Tibial nerve (tissue), 4 donors: ENCODE data around the gene GDI1. TPM values are rescaled to one million over a fixed set of nuclear protein-coding genes. Genes with fewer than 3 reads are reported as not detected.

Experiments
- DNase-seq, 2 donors: peaks; one replicate each; pipeline ENCODE4 v3.0.0-alpha.2; 2019; ENCODE audit warnings: low spot score in 2 of 2
- H3K27ac ChIP-seq, 4 donors: fragments of 200-600 bp; sonication (generic) in 3 of 4; one replicate each; pipeline ENCODE4 v1.5.1; 2017 to 2019; ENCODE audit warnings: mild to moderate bottlenecking in 1 of 4
- H3K27me3 ChIP-seq, 2 donors: fragments of 200-600 bp; sonication (generic) in 1 of 2; one replicate each; pipeline versions ENCODE4 v1.5.1 to v1.6.0; 2017 to 2019
- H3K36me3 ChIP-seq, 3 donors: fragments of 200-600 bp; sonication (generic); one replicate each; pipeline ENCODE4 v1.5.1; 2018 to 2019
- H3K4me1 ChIP-seq, 4 donors: fragments of 200-600 bp; sonication (generic) in 3 of 4; one replicate each; pipeline ENCODE4 v1.5.1; 2017 to 2019
- H3K4me3 ChIP-seq, 4 donors: fragments of 200-600 bp; sonication (generic) in 3 of 4; one replicate each; pipeline ENCODE4 v1.5.1; 2017 to 2019; ENCODE audit warnings: mild to moderate bottlenecking in 1 of 4, moderate library complexity in 1 of 4
- H3K9me3 ChIP-seq, 4 donors: fragments of 200-600 bp; sonication (generic) in 3 of 4; one replicate each; pipeline ENCODE4 v1.5.1; 2017 to 2019
- CTCF ChIP-seq, 5 experiments: fragments of 200-600 bp in 3 of 5; fragments of 450-650 bp in 2 of 5; sonication (generic) in 3 of 5; IDR thresholded peaks; one replicate each; pipeline ENCODE4 v1.5.1; 2016 to 2019; ENCODE audit warnings: antibody characterized with exemption in 5 of 5, mild to moderate bottlenecking in 3 of 5, moderate library complexity in 2 of 5
- EP300 ChIP-seq, 2 donors: sonication (generic); formaldehyde crosslinking; IDR thresholded peaks; one replicate each; pipeline ENCODE4 v1.6.1; 2017; ENCODE audit warnings: antibody characterized with exemption in 2 of 2, mild to moderate bottlenecking in 1 of 2
- POLR2A ChIP-seq, 2 donors: fragments of 450-650 bp; IDR thresholded peaks; one replicate each; pipeline ENCODE4 v1.6.1; 2017; ENCODE audit warnings: antibody characterized with exemption in 2 of 2, mild to moderate bottlenecking in 2 of 2, moderate library complexity in 2 of 2
- WGBS, 2 donors: methylation state at CpG; one replicate each; pipeline ENCODE4 v1.1.5; 2018; 5-methylcytosine and 5-hydroxymethylcytosine counted together
- total RNA-seq, 4 donors: library from RNA; depleted of rRNA; stranded (reverse); fragments of >200 nt; gene quantifications; one replicate each; pipeline ENCODE4 v1.1.0, GENCODE V29; 2016

The GDI1 gene
- total RNA-seq, 4 donors from 2014 or later: 114 to 179 (median 152) TPM

- peaks cover 0 to 29% (median 0%) of the 10 kb centered on the region in 4 donors for H3K4me1 ChIP-seq
- H3K27ac ChIP-seq: no peak overlapping the region
- no peak overlapping the region for H3K4me3 ChIP-seq
- DNase-seq: no peak
- H3K36me3 ChIP-seq: peaks cover 0 to 63% (median 0%) of the 10 kb centered on the region in 3 donors
- H3K9me3 ChIP-seq: no peaks in the 10 kb centered on the region
- WGBS, 2 donors: 88 to 90% methylated on average over 16 of the region's 16 CpGs
- TF ChIP-seq POLR2A (IDR thresholded peaks at IDR 0.05) (no peak), EP300 (IDR thresholded peaks at IDR 0.05) (no peak), CTCF (IDR thresholded peaks at IDR 0.05) (no peak)
- no peaks in the 10 kb centered on the region for H3K27me3 ChIP-seq
Measured at GRCh38 chrX:154445776-154446175, 8.8 kb downstream of the GDI1 start.

- DNase-seq: no peak
- Histone ChIP-seq H3K27me3 (no peaks in the 10 kb centered on the region), H3K4me1 (peaks cover 0 to 26% (median 0%) of the 10 kb centered on the region in 4 donors), H3K36me3 (peaks cover 0 to 61% (median 0%) of the 10 kb centered on the region in 3 donors), H3K4me3 (no peak overlapping the region), H3K9me3 (no peaks in the 10 kb centered on the region), H3K27ac (no peak overlapping the region)
- 91 to 92% methylated on average over 8 to 12 of the region's 12 CpGs for WGBS, 2 donors
- TF ChIP-seq EP300 (IDR thresholded peaks at IDR 0.05) (no peak), CTCF (IDR thresholded peaks at IDR 0.05) (no peak), POLR2A (IDR thresholded peaks at IDR 0.05) (no peak)
Measured at GRCh38 chrX:154446430-154446829, 9.5 kb downstream of the GDI1 start.

GRCh38 chrX:154448484-154448883 lies 11.5 kb downstream of the GDI1 start:
- H3K36me3 ChIP-seq: peaks cover 0 to 43% (median 0%) of the 10 kb centered on the region in 3 donors
- peaks cover 0 to 21% (median 0%) of the 10 kb centered on the region in 4 donors for H3K4me1 ChIP-seq
- TF ChIP-seq EP300 (IDR thresholded peaks at IDR 0.05) (no peak), POLR2A (IDR thresholded peaks at IDR 0.05) (no peak), CTCF (IDR thresholded peaks at IDR 0.05) (no peak)
- no peak overlapping the region for H3K27ac ChIP-seq
- no peaks in the 10 kb centered on the region for H3K27me3 ChIP-seq
- 90 to 94% methylated on average over 7 to 14 of the region's 14 CpGs for WGBS, 2 donors
- no peak for DNase-seq
- no peaks in the 10 kb centered on the region for H3K9me3 ChIP-seq
- H3K4me3 ChIP-seq: no peak overlapping the region

- peaks cover 0 to 16% (median 0%) of the 10 kb centered on the region in 4 donors for H3K4me1 ChIP-seq
- no peak for DNase-seq
- WGBS, 2 donors: 92 to 94% methylated on average over 8 to 17 of the region's 18 CpGs
- no peak overlapping the region for H3K4me3 ChIP-seq
- no peak for TF ChIP-seq POLR2A (IDR thresholded peaks at IDR 0.05)
- no peak for TF ChIP-seq EP300 (IDR thresholded peaks at IDR 0.05)
- no peak for TF ChIP-seq CTCF (IDR thresholded peaks at IDR 0.05)
- peaks cover 0 to 43% (median 0%) of the 10 kb centered on the region in 3 donors for H3K36me3 ChIP-seq
- H3K27ac ChIP-seq: no peak overlapping the region
- no peaks in the 10 kb centered on the region for H3K9me3 ChIP-seq
- no peaks in the 10 kb centered on the region for H3K27me3 ChIP-seq
Measured at GRCh38 chrX:154449618-154450017, 12.7 kb downstream of the GDI1 start.

GRCh38 chrX:154450312-154450711 lies 13.4 kb downstream of the GDI1 start:
- DNase-seq: no peak
- Histone ChIP-seq H3K4me1 (peaks cover 0 to 9% (median 0%) of the 10 kb centered on the region in 4 donors), H3K36me3 (peaks cover 0 to 43% (median 0%) of the 10 kb centered on the region in 3 donors), H3K27ac (no peak overlapping the region), H3K27me3 (no peaks in the 10 kb centered on the region), H3K9me3 (no peaks in the 10 kb centered on the region), H3K4me3 (no peak overlapping the region)
- 87 to 92% methylated on average over 13 to 17 of the region's 17 CpGs for WGBS, 2 donors
- TF ChIP-seq POLR2A (IDR thresholded peaks at IDR 0.05) (no peak), EP300 (IDR thresholded peaks at IDR 0.05) (no peak), CTCF (IDR thresholded peaks at IDR 0.05) (no peak)
